Rectal smooth muscle tissue (tissue), 1 donor: Measurements from ENCODE around the gene GBF1.

Source experiments
- H3K27ac ChIP-seq: one replicate; pipeline ENCODE4 v1.7.0; 2013; ENCODE audit warnings: low read depth, low read length, inconsistent platforms
- H3K27me3 ChIP-seq: one replicate; pipeline ENCODE4 v1.7.0; 2013; ENCODE audit warnings: low read length; ENCODE audit not compliant: control insufficient read depth, insufficient read depth
- H3K36me3 ChIP-seq: one replicate; pipeline ENCODE4 v1.7.0; 2013; ENCODE audit warnings: low read length; ENCODE audit not compliant: control insufficient read depth, insufficient read depth
- H3K4me1 ChIP-seq: one replicate; pipeline ENCODE4 v1.7.0; 2013; ENCODE audit warnings: low read length; ENCODE audit not compliant: control insufficient read depth, insufficient read depth
- H3K4me3 ChIP-seq: one replicate; pipeline ENCODE4 v1.7.0; 2013; ENCODE audit warnings: low read length
- H3K9ac ChIP-seq: one replicate; pipeline ENCODE4 v1.7.0; 2013; ENCODE audit warnings: low read length

GBF1 gene

GRCh38 chr10:102261196-102261595 is 15.9 kb downstream of the GBF1 start:
- Histone ChIP-seq H3K36me3 (peaks cover 6% of the 10 kb centered on the region), H3K27me3 (no peaks in the 10 kb centered on the region), H3K27ac (no peak overlapping the region), H3K4me1 (no peaks in the 10 kb centered on the region), H3K9ac (no peak overlapping the region), H3K4me3 (no peak overlapping the region)

DNA sequence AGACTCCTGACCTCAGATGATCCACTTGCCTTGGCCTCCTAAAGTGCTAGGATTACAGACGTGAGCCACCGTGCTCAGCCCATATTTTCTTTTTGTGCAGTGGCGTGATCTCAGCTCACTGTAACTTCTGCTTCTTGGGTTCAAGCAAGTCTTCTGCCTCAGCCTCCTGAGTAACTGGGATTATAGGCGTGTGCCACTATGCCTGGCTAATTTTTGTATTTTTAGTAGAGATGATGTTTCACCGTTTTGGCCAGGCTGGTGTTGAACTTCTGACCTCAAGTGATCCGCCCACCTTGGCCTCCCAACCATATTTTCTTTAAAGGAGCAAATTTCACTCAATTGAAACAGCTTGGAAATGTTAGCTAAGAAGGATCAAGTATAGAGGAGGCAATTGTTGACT is 16.5 kb downstream of the GBF1 start:
- H3K36me3 ChIP-seq: peaks cover 6% of the 10 kb centered on the region
- no peak overlapping the region for H3K27ac ChIP-seq
- no peaks in the 10 kb centered on the region for H3K27me3 ChIP-seq
- no peak overlapping the region for H3K9ac ChIP-seq
- no peaks in the 10 kb centered on the region for H3K4me1 ChIP-seq
- H3K4me3 ChIP-seq: no peak overlapping the region

DNA sequence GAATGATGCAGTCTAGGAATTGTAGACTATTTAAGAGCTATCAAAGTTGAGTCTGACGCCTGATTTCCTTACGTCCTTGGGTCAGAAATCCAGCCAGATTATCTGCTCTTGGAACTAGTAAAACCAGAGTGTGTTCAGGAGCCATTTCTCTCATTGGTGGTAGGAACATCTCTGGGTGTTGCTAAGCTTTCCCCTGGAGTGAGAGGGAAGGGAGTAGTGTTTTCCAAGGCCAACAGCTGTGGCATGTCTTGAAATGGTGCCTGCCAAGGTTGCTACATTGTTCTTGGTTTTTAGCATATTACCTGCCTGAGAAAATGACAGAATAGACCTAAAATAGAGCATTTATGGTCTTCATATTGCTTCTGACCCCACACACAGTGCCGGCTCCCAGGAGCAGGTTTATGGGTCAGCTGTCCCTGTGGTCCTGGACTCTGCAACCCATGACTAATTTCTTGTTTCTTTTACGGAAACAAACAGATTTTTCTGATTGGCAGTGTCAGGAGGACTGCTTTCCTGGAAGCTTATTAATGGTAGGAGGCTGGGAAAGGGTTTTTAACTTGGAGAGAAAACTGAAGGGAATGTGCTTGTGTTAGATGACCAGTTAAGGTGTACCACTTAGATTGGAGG is 17.5 kb downstream of the GBF1 start:
- no peak overlapping the region for H3K4me3 ChIP-seq
- peaks cover 6% of the 10 kb centered on the region for H3K36me3 ChIP-seq
- no peak overlapping the region for H3K27ac ChIP-seq
- H3K27me3 ChIP-seq: no peaks in the 10 kb centered on the region
- no peaks in the 10 kb centered on the region for H3K4me1 ChIP-seq
- no peak overlapping the region for H3K9ac ChIP-seq

- Histone ChIP-seq H3K27me3 (no peaks in the 10 kb centered on the region), H3K9ac (no peak overlapping the region), H3K27ac (no peak overlapping the region), H3K4me3 (no peak overlapping the region), H3K36me3 (peaks cover 6% of the 10 kb centered on the region), H3K4me1 (no peaks in the 10 kb centered on the region)
Observed at GRCh38 chr10:102264371-102264770, 19.0 kb downstream of the GBF1 start.

DNA sequence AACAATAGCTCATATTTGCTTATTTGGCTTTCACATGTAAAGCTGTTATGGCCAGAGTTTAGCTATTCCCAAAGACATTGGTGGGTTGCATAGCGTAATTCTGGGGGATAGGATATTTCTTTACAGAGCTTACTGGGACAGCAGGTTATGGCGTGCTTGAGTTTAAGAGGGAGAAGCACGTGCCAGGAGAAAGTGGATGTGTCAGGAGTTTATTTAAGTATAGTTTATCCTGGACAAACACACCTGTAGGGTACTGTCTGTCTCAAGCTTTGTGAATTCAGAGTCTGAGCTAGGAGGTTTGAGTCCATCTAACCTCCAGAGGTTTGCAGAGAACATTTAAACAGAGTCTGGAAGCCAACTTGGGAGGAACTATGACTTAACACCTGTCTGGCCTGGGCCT is 21.3 kb downstream of the GBF1 start:
- H3K27me3 ChIP-seq: no peaks in the 10 kb centered on the region
- no peak overlapping the region for H3K27ac ChIP-seq
- peaks cover 6% of the 10 kb centered on the region for H3K36me3 ChIP-seq
- H3K4me1 ChIP-seq: no peaks in the 10 kb centered on the region
- no peak overlapping the region for H3K9ac ChIP-seq
- H3K4me3 ChIP-seq: no peak overlapping the region

GRCh38 chr10:102267748-102268147 is 22.4 kb downstream of the GBF1 start:
- H3K4me1 ChIP-seq: no peaks in the 10 kb centered on the region
- no peak overlapping the region for H3K9ac ChIP-seq
- no peak overlapping the region for H3K4me3 ChIP-seq
- no peak overlapping the region for H3K27ac ChIP-seq
- H3K36me3 ChIP-seq: peaks cover 2% of the 10 kb centered on the region
- H3K27me3 ChIP-seq: no peaks in the 10 kb centered on the region

DNA sequence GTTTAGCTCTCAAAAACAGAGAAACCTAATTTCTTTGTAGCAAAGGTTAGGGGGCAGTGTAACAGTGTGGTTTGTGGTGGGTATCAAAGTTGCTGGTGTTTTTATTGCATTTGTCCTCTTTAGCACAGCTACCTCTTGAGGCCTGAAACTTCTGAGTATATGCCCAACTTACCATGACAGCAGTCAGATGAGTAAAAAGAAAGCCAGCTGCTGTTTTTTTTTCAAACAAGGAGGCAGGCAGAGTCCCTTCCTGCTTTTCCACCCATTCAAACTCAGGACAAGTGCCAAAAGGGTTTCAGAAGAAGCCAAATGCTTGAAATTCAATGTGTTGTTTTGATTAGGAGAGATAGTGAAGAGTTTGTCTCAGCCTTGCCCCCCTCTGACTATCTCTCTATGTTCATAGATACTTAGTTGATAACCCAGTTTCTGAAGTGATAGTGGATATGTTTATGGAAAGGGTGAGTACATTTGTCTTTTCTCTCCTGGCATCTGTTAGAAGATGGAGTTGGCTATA is 23.1 kb downstream of the GBF1 start:
- Histone ChIP-seq H3K4me3 (no peak overlapping the region), H3K27ac (no peak overlapping the region), H3K27me3 (no peaks in the 10 kb centered on the region), H3K9ac (no peak overlapping the region), H3K4me1 (no peaks in the 10 kb centered on the region), H3K36me3 (no peaks in the 10 kb centered on the region)

DNA sequence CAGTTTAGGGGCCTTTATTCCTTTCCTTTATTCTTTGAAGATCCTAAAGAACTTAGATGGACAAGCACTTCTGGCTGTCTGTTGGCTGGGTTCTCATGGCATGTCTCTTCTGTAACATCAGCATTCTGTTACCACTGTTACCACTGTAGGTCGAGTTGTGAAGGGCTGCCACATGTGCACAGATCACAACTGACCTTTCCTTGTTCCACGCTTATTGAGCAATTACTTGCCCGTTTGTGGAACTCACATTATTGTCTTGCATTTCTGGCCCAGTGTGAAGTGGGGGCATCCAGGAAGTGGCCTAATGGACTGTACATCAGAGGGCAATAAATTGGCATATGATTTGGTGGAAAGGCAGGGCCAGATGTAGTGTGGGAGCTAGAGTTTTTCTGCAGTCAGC is 23.7 kb downstream of the GBF1 start:
- Histone ChIP-seq H3K4me3 (no peak overlapping the region), H3K36me3 (no peaks in the 10 kb centered on the region), H3K27ac (no peak overlapping the region), H3K27me3 (no peaks in the 10 kb centered on the region), H3K9ac (no peak overlapping the region), H3K4me1 (no peaks in the 10 kb centered on the region)

DNA sequence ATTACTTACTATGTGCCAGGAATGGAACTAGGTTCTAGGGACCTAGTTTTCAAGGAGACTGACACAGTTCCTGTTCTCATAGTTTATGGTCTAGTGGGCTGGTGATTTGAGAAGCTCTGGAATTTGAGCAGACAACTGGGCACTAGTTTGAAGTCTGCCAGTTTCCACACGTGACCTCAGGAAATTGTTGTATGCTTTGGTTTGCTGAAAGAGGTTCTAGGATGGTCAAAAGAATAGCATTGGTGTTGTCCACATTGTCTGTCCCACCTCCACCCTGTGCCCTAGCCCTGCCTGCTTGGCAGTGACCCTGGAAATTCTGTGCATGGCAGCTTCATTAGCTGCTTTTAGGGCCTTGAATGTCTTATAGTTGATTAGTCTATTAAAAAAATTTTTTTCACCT is 28.7 kb downstream of the GBF1 start:
- Histone ChIP-seq H3K4me1 (no peaks in the 10 kb centered on the region), H3K9ac (no peak overlapping the region), H3K27me3 (no peaks in the 10 kb centered on the region), H3K36me3 (no peaks in the 10 kb centered on the region), H3K4me3 (no peak overlapping the region), H3K27ac (no peak overlapping the region)

DNA sequence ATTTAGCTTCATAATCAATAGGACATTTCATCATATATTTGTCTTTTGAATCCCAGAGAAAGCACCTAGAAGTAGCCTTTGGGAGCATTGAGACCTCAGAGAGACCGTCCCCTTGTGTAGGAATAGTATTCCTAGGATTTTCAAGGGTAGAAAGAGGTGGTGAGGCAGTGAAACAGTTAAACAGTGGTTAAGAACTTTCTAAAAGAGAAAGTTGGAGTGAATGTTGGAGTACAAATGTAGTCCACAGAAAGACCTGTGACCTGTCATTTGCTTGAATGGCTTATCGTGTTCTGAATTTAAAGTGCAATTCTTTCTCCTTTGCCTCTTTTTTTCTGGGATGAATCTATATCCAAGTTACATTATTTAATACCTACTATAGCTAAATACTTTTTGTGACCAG is 30.0 kb downstream of the GBF1 start:
- Histone ChIP-seq H3K27me3 (no peaks in the 10 kb centered on the region), H3K4me3 (no peak overlapping the region), H3K9ac (no peak overlapping the region), H3K4me1 (peaks cover 4% of the 10 kb centered on the region), H3K27ac (no peak overlapping the region), H3K36me3 (no peaks in the 10 kb centered on the region)

- peaks cover 12% of the 10 kb centered on the region for H3K4me1 ChIP-seq
- no peaks in the 10 kb centered on the region for H3K36me3 ChIP-seq
- no peaks in the 10 kb centered on the region for H3K27me3 ChIP-seq
- no peak overlapping the region for H3K4me3 ChIP-seq
- no peak overlapping the region for H3K27ac ChIP-seq
- no peak overlapping the region for H3K9ac ChIP-seq
Observed at GRCh38 chr10:102279104-102279503, 33.8 kb downstream of the GBF1 start.

GRCh38 chr10:102280397-102281101 is 35.2 kb downstream of the GBF1 start:
- Histone ChIP-seq H3K4me3 (no peak overlapping the region), H3K9ac (no peak overlapping the region), H3K4me1 (peaks cover 12% of the 10 kb centered on the region), H3K27ac (no peak overlapping the region), H3K36me3 (no peaks in the 10 kb centered on the region), H3K27me3 (no peaks in the 10 kb centered on the region)

GRCh38 chr10:102281102-102281487 is 35.8 kb downstream of the GBF1 start:
- H3K36me3 ChIP-seq: no peaks in the 10 kb centered on the region
- H3K27me3 ChIP-seq: no peaks in the 10 kb centered on the region
- no peak overlapping the region for H3K27ac ChIP-seq
- no peak overlapping the region for H3K4me3 ChIP-seq
- peaks cover 12% of the 10 kb centered on the region for H3K4me1 ChIP-seq
- H3K9ac ChIP-seq: no peak overlapping the region
